Fibroblast of lung (primary cell): ENCODE measurements around the gene PBX4.

Source experiments
- CTCF ChIP-seq, 2 donors: IDR thresholded peaks in 1 of 2; conservative IDR thresholded peaks in 1 of 2; 1 replicate in 1 of 2; 2 replicates in 1 of 2; pipeline ENCODE4 v1.5.1; 2011 to 2012; ENCODE audit warnings: low read length in 2 of 2, control low read depth in 1 of 2, inconsistent platforms in 1 of 2, low read depth in 1 of 2, mild to moderate bottlenecking in 1 of 2
- EZH2 ChIP-seq: IDR thresholded peaks from 2 replicates; pipeline ENCODE4 v1.5.1; 2012; ENCODE audit warnings: low read length, control low read depth, mild to moderate bottlenecking; ENCODE audit errors: missing control alignments

GRCh38 chr19:19581391-19581790 lies 37.1 kb downstream of the PBX4 start:
- TF ChIP-seq EZH2 = no peak
- TF ChIP-seq CTCF (conservative IDR thresholded peaks at IDR 0.05 in 1 of 2, IDR thresholded peaks at IDR 0.05 in 1 of 2; ENCODE audit: low read depth in 1 of 2, low read length in 2 of 2) = no peak
